Thyroid gland (tissue), 4 donors: ENCODE measurements around the gene PARP9. TPM values are rescaled to one million over a fixed set of nuclear protein-coding genes. Genes with fewer than 3 reads are reported as not detected.

Experiments used
- DNase-seq, 2 donors: peaks; one replicate each; pipeline ENCODE4 v3.0.0-alpha.2; 2019
- H3K27ac ChIP-seq, 3 donors: fragments of 200-600 bp; sonication (generic); 1 replicate in 2 of 3; 2 replicates in 1 of 3; pipeline ENCODE4 v1.5.1; 2016 to 2019; ENCODE audit warnings: mild to moderate bottlenecking in 1 of 3, moderate library complexity in 1 of 3
- H3K27me3 ChIP-seq: fragments of 200-600 bp; sonication (generic); one replicate; pipeline ENCODE4 v1.5.1; 2019
- H3K36me3 ChIP-seq, 2 donors: fragments of 200-600 bp; sonication (generic); one replicate each; pipeline ENCODE4 v1.5.1; 2016 to 2019
- H3K4me1 ChIP-seq, 2 donors: fragments of 200-600 bp; sonication (generic); one replicate each; pipeline ENCODE4 v1.5.1; 2017 to 2019
- H3K4me3 ChIP-seq, 3 donors: fragments of 200-600 bp; sonication (generic); replicated peaks in 1 of 3; 1 replicate in 2 of 3; 2 replicates in 1 of 3; pipeline ENCODE4 v1.5.1; 2016; ENCODE audit warnings: mild to moderate bottlenecking in 1 of 3
- H3K9me3 ChIP-seq: fragments of 200-600 bp; sonication (generic); one replicate; pipeline ENCODE4 v1.5.1; 2017
- CTCF ChIP-seq, 6 experiments: fragments of 200-600 bp in 3 of 6; fragments of 450-650 bp in 3 of 6; sonication (generic) in 3 of 6; IDR thresholded peaks; one replicate each; pipeline ENCODE4 v1.5.1; 2016 to 2019; ENCODE audit warnings: antibody characterized with exemption in 6 of 6, mild to moderate bottlenecking in 2 of 6, inconsistent platforms in 1 of 6, moderate library complexity in 1 of 6
- POLR2A ChIP-seq, 2 donors: fragments of 450-650 bp; IDR thresholded peaks; one replicate each; pipeline ENCODE4 v1.6.1; 2017; ENCODE audit warnings: antibody characterized with exemption in 2 of 2, mild to moderate bottlenecking in 2 of 2, moderate library complexity in 1 of 2
- WGBS, 2 donors: methylation state at CpG; one replicate each; pipeline ENCODE4 v1.1.5; 2017; 5-methylcytosine and 5-hydroxymethylcytosine counted together
- intact Hi-C: fragments of 100-400 bp; cut with DNase I; formaldehyde crosslinking; loops from one replicate; pipeline ENCODE4 v1.15.1; 2023
- total RNA-seq, 4 donors: library from RNA; depleted of rRNA; stranded (reverse); fragments of >200 nt; gene quantifications; one replicate each; pipeline ENCODE4 v1.2.3, GENCODE V29; 2016

Gene PARP9
- total RNA-seq, 4 donors from 2014 or later = 22.9 to 34.0 (median 31.5) TPM

DNA sequence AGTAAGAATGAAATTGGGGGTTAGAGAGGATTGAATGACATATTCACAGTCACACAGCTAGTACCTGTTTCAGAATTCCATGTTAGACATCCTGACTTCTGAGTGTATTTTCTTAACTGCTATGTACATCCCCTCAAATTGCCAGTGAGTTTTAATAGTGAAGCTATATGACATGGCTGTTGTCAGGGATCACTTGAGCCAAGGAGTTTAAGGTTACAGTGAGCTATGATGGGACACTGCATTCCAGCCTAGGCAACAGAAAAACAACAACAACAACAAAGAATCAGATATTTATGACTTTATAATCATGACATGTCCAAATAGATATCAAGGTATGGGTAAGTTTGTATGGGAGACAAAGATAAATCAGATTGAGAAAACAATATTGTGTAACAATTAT, 29.9 kb upstream of the PARP9 start:
- Histone ChIP-seq H3K27ac (no peak overlapping the region), H3K27me3 (no peaks in the 10 kb centered on the region), H3K9me3 (no peaks in the 10 kb centered on the region), H3K4me1 (no peaks in the 10 kb centered on the region), H3K4me3 (no peak overlapping the region), H3K36me3 (no peaks in the 10 kb centered on the region)
- TF ChIP-seq POLR2A (IDR thresholded peaks at IDR 0.05) = no peak
- no peak for TF ChIP-seq CTCF (IDR thresholded peaks at IDR 0.05)
- intact Hi-C loops = no loop called here
- no peak for DNase-seq

DNA sequence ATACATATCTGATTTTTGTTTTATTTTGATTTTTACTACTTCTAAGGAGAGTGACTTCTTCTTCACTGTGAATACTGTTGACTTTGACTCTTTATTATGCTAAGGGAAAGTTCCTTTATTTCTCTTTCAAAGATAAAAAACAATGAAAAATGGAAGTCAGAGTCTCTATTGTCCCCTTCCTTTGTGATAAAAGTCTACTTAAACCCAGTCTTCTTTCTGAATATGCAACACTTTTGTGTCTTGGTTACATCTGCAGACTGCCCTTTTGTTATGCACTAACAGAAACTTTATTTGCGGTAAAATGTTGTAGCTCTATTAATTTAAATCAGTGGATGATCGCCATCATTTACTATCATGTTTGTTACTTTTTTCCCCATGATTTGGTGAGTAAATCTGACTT, 26.5 kb upstream of the PARP9 start:
- WGBS, 2 donors = 96% methylated on average over 2 of the region's 2 CpGs
- intact Hi-C loops = no loop called here
- H3K4me1 ChIP-seq = no peaks in the 10 kb centered on the region
- no peaks in the 10 kb centered on the region for H3K9me3 ChIP-seq
- H3K27ac ChIP-seq = no peak overlapping the region
- no peak overlapping the region for H3K4me3 ChIP-seq
- DNase-seq = no peak
- H3K36me3 ChIP-seq = no peaks in the 10 kb centered on the region
- TF ChIP-seq POLR2A (IDR thresholded peaks at IDR 0.05) (no peak), CTCF (IDR thresholded peaks at IDR 0.05) (no peak)
- H3K27me3 ChIP-seq = no peaks in the 10 kb centered on the region

DNA sequence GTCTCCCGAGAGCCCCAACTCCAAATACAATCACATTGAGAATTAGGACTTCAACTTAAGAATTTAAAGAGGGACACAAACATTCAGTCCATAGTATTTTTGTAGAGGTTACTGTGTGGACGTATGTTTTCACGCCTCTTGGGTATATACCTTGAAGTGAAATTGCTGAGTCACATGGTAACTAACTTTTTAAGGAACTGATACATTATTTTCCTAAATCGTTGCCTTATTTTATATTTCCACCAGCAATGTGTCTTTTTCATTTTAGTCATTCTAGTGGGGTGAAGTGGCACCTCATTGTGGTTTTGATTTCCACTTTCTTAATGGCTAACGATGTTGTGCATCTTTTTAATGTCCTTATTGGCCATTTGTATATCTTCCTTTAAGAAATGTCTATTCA, 25.2 kb upstream of the PARP9 start:
- intact Hi-C loops = no loop called here

GRCh38 chr3:122587572-122587971, 23.5 kb upstream of the PARP9 start:
- Histone ChIP-seq H3K4me3 (no peak overlapping the region), H3K36me3 (no peaks in the 10 kb centered on the region), H3K9me3 (no peaks in the 10 kb centered on the region), H3K27me3 (no peaks in the 10 kb centered on the region), H3K27ac (no peak overlapping the region), H3K4me1 (no peaks in the 10 kb centered on the region)
- DNase-seq = no peak
- TF ChIP-seq POLR2A (IDR thresholded peaks at IDR 0.05) = no peak
- no peak for TF ChIP-seq CTCF (IDR thresholded peaks at IDR 0.05)
- intact Hi-C loops = no loop called here
- 50 to 96% methylated on average over 1 of the region's 2 CpGs for WGBS, 2 donors

More for the DNA sequence above, 25.2 kb upstream of the PARP9 start:
- DNase-seq = no peak
- no peak overlapping the region for H3K4me3 ChIP-seq
- H3K4me1 ChIP-seq = no peaks in the 10 kb centered on the region
- no peak overlapping the region for H3K27ac ChIP-seq
- H3K27me3 ChIP-seq = no peaks in the 10 kb centered on the region
- TF ChIP-seq POLR2A (IDR thresholded peaks at IDR 0.05) (no peak), CTCF (IDR thresholded peaks at IDR 0.05) (no peak)
- no peaks in the 10 kb centered on the region for H3K36me3 ChIP-seq
- H3K9me3 ChIP-seq = no peaks in the 10 kb centered on the region
- WGBS, 2 donors = 67 to 71% methylated on average over 5 of the region's 5 CpGs

DNA sequence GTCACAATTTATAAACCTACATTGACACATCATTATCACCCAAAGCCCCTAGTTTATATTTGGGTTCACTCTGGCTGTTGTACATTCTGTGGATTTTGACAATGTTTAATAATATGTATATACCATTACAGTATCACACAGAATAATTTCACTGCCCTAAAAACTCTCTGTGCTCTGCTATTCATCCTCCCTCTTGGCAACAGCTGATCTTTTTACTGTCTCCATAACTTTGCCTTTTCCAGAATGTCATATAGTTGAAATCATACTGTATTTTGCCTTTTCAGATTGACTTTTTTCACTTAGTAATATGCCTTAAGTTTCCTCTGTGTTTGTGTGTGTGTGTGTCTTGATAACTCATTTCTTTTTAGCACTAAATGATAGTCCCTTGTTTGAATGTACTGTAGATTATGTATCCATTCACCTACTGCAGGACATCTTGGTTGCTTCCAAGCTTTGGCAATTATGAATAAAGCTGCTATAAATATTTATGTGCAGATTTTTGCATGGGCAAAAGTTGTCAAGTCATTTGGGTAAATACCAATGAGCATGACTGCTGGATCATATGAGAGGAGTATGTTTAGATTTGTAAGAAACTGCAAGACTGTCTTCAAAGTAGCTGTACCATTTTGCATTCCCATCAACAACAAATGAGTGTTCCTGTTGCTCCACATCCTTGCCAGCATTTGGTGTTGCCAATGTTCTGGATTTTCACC, 22.8 kb upstream of the PARP9 start:
- Histone ChIP-seq H3K36me3 (no peaks in the 10 kb centered on the region), H3K9me3 (no peaks in the 10 kb centered on the region), H3K4me3 (no peak overlapping the region), H3K27ac (no peak overlapping the region), H3K27me3 (no peaks in the 10 kb centered on the region), H3K4me1 (no peaks in the 10 kb centered on the region)
- intact Hi-C loops = no loop called here
- TF ChIP-seq CTCF (IDR thresholded peaks at IDR 0.05) (no peak), POLR2A (IDR thresholded peaks at IDR 0.05) (no peak)
- no peak for DNase-seq
